ENCODE data around the gene SEMA4C. TPM values are rescaled to one million over a fixed set of nuclear protein-coding genes. Genes with fewer than 3 reads are reported as not detected.

SEMA4C gene
- polyA plus RNA-seq, 4 donors = 36.2 to 43.0 (median 38.0) TPM

DNA sequence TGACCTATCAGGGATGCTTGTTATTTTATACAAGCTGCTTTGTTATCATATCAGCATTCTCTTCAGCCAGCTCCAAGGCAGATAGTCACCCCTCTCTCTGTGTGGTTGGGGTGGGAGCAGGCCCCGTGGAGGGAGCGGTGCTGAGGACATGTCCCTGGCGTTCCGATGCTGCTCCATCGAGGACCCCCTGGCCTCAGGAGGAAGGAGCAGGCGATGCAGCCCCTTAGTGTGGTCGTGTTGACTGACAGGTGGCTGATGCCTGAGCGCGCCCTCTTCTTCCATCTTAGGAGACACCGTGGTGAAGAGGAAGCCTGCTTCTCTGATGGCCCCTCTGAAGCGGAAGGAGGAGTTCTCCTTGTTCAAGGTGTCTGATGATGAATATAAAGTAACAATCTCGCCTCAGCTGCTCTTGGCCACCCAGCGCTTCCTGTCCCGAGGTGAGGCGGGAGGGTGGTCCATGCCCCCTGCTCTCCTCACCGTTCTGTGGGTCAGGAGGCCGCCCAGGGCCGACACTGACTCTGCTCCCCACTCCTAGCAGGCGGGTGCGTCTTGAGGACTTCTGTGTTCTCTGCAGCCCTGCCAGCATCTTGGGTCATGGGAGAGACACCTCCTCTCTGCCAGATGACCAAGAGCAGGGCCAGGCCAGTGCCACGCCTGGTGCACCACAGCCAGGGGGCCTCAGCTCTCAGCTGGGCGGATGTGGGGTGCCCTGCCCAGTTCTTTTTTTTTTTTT lies 43.2 kb downstream of the SEMA4C start:
- no peak for DNase-seq (ENCODE audit: low read depth in 4 of 4, low spot score in 3 of 4)

DNA sequence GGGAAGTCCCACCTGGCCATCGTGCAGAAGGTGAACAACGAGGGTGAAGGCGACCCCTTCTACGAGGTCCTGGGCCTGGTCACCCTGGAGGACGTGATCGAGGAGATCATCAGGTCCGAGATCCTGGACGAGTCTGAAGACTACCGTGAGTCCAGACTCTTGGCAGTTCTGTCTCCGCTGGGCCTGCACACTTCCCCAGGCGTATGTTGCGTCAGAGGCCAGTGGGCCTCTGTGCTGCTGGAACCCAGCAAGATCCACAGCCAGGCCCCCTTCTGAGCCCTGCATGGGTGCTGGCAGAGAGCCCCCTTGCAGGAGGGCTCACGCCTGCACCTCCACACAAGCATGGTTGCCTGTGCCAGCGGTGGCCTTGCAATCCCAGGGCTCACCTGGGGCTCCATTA lies 44.8 kb downstream of the SEMA4C start:
- DNase-seq (ENCODE audit: low read depth in 4 of 4, low spot score in 3 of 4) = no peak

DNA sequence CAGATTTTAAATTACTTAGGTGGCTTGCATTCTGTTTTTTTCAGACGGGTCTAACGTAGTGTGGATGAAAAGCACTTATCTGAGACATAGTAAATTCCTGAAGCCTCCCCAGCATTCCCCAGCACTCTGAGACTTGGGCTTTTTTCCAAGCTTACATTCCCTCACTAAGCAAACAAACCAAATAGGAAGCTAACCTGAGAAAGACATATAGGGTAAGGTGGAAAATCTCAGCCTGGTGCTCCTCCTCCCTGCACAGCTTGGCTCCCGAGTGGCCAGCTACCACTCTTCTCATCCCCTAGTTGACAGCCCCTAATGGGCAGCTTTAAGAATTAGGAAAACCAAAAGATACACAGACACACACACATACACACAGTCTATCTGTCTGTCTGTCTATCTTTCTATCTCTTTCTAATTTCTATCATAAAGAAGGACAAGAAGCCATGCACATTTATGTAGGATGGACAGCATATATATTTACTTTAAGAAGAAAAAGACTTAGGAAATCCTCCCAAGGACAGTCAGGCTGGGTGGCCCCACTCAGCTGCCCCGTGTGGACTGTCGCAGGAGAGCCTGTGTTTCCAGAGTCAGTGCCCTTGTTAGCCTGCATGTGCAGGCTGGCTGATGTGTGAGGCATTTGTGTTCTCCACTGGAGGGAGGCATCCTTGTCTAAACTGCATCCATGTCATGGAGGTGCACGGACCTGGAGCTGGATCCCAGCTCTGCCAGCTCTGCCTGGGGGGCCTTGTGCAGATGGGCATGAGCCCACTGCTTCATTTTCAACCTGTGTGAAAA lies 45.6 kb downstream of the SEMA4C start:
- no peak for DNase-seq (ENCODE audit: low read depth in 4 of 4, low spot score in 3 of 4)

DNA sequence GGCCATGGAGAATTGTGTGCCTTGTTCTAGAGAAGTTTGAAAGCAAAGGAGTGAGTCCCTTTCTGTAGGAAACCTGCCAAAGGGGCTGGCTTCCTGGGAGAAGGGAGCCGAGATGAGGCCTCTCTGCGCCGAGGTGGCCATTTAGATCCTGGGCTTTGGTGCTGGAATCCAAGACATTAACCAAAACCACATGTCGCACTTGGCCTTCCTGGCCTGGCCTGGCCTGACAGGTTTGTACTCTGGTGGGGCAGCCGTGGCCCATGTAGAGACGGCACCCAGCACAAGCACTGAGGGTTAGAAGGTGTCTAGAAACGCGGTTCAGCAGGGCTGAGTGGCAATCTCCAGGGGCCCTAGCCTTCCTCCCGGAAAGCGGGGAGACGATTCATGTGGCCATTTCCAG lies 46.7 kb downstream of the SEMA4C start:
- no peak for DNase-seq (ENCODE audit: low read depth in 4 of 4, low spot score in 3 of 4)

DNA sequence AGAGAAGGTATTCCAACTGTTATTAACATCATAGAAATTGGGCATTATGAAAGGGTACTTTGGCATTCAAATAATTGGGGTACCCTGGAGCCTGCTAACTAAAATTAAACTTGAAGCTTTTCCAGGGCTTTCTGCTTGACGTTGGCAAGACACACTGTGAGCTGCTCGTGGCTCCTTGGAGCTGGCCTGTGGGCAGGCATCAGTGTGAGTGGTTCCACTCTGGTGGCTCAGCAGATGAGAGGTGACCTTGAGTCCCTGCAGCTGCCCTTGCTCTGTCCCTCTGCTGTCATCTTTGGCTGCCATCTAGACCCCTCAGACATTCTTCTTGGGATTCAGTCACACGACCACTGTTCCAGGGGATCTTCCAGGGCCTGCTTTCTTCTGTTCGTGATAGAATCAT lies 47.1 kb downstream of the SEMA4C start:
- no peak for DNase-seq (ENCODE audit: low read depth in 4 of 4, low spot score in 3 of 4)

DNA sequence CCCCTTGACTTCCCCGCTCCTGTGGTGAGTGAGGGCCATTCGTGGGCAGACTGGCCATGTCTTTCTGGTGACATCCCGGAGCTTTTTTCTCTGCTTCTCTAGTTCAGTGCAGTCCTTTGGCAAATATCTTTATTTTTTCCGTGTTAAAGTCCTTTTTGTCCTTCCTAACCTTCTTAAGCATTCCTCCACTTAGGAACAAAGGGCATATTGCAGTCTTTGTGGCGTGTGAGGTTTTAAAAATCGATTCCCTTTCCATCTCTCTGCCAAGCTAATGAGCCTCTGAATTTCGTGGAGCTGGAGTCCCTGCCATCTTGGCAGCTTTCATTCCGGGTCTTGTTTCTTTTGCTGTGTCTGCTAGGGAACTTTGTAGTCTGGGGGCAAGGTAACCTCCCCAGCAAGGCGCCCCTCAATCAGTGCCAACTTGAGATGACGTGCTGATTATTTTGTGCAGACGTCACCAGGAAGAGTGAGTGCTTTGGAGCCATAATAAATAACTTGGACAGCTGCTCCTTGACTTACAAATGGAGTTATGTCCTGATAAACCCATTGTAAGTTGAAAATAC lies 48.7 kb downstream of the SEMA4C start:
- no peak for DNase-seq (ENCODE audit: low read depth in 4 of 4, low spot score in 3 of 4)

DNA sequence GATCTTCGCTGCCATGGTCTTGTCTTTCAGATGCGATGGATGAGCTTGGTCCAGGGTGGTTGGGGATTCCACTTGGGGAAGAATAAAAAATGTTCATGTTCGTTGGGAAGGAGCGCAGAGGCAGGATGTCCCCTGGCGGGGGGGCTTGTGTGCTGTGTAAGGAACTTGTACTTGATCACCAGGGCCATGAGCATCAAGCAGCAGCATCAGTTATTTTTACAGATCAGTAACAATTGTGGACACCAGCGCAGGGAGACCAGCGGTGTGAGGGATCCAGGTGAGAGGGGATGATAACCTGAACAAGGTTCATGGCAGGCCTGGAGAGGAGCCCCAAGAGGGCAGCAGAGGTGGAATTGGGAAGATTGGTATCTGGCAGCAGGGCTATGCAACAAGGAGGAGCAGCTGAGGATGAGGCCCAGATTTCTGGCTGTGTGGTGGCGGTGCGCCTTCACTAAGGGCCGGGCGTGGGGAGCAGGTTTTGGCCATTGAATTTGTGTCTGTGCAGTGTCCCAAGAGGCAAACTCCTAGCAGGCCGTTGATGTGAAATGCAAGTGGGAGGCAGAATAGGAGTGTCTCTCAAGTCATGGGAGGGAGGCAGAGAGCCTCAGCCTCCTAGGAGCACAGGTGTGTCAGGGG lies 49.9 kb downstream of the SEMA4C start:
- DNase-seq (ENCODE audit: low read depth in 4 of 4, low spot score in 3 of 4) = no peak

DNA sequence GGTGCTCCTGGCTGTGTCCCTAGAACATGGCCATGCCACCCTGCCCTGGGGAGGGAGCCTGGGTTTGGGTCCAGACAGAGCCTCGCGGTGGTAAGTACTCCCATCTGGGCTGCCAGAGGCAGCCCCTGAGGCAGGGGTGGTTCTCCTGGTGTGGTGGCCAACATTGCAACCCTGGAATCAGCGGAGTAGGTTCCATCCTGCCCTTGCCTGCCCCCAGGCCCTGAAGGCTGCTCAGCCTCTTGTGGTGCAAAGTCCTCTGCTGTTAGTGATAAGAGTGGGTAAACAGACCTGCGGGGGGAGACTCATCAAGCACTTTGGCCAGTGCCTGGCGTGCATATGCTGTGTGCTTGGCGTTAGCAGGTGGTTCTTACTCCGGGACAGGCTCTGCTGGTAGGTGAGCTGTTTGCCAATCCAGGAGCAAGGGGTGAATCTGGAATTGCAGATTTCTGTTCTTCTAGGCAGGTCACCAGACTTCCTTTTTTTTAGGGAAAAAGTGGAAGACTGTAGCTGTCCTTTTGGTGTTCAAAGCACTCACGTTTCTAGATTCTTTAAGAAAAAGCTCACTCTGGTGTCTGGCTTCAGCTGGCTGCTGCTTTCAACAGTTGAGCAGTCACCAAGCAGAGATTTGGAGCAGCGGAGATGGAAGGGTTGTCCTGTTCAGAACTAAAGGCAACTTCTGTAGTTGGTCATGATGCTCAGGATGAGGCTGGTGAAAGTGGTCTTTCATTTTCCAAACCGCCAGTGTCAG lies 50.6 kb downstream of the SEMA4C start:
- DNase-seq (ENCODE audit: low read depth in 4 of 4, low spot score in 3 of 4) = no peak

DNA sequence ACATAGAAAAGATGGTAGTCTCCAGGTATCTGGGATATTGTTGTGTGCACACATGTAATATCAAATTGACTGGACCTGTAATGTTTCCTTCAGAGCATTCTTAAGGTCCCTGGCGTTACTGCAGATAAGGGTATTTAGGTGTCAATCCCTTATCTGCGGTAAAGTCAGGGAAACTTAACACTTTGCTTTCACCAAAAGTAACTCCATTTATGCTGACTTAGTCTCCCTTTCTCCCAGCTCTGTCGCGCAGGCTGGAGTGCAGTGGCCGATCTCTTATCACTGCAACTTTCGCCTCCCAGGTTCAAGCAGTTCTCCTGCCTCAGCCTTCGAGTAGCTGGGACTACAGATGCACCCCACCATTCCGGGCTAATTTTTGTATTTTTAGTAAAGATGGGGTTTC lies 52.0 kb downstream of the SEMA4C start:
- no peak for DNase-seq (ENCODE audit: low read depth in 4 of 4, low spot score in 3 of 4)

DNA sequence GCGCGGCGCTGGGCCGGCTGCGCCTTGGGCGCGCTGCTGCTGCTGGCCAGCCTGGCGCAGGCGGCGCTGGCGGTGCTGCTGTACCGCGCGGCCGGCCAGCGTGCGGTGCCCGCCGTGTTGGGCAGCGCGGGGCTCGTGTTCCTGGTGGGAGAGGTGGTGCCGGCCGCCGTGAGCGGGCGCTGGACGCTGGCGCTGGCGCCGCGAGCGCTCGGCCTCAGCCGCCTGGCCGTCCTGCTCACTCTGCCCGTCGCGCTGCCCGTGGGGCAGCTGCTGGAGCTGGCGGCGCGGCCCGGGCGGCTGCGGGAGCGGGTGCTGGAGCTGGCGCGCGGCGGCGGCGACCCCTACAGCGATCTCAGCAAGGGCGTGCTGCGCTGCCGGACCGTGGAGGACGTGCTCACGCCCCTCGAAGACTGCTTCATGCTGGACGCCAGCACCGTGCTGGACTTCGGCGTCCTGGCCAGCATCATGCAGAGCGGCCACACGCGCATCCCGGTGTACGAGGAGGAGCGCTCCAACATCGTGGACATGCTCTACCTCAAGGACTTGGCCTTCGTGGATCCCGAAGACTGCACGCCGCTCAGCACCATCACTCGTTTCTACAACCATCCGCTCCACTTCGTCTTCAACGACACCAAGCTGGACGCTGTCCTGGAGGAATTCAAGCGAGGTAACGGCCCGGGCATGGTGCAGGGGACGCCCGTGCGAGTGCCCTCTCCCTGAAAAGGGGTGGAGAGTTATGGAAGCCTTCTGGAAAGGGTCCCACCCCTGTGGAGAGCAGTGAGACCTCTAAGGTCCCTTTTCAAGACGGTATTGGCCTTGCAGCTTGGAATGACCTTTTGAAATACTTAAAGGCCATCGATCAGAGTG lies 52.8 kb downstream of the SEMA4C start:
- DNase-seq (ENCODE audit: low read depth in 4 of 4, low spot score in 3 of 4) = no peak

DNA sequence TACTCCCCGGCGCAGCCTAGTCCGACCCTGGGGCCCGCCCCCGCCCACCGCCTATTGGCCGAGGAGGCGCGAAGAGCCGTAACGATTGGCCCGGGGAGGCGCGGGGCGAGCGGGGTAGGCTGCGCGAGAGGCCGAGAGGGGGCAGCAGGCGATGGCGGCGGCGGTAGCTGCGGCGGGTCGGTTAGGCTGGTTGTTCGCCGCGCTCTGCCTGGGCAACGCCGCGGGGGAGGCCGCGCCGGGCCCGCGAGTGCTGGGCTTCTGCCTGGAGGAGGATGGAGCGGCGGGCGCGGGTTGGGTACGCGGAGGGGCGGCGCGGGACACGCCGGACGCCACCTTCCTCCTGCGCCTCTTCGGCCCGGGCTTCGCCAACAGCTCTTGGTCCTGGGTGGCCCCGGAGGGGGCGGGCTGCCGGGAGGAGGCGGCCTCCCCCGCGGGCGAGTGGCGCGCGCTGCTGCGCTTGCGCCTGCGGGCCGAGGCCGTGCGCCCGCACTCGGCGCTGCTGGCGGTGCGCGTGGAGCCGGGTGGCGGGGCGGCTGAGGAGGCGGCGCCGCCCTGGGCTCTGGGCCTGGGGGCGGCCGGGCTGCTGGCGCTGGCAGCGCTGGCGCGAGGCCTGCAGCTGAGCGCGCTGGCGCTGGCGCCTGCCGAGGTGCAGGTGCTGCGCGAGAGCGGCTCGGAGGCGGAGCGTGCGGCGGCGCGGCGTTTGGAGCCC lies 53.6 kb downstream of the SEMA4C start, which contains the start of gene CNNM3:
Gene CNNM3, plus strand, starts transcription at position 142 of the 709 bp plus-strand sequence. Its CDS starts 10 bp downstream, at position 152.
- DNase-seq (ENCODE audit: low read depth in 4 of 4, low spot score in 3 of 4) = peak; percentile 82 to 87 (median 86)

DNA sequence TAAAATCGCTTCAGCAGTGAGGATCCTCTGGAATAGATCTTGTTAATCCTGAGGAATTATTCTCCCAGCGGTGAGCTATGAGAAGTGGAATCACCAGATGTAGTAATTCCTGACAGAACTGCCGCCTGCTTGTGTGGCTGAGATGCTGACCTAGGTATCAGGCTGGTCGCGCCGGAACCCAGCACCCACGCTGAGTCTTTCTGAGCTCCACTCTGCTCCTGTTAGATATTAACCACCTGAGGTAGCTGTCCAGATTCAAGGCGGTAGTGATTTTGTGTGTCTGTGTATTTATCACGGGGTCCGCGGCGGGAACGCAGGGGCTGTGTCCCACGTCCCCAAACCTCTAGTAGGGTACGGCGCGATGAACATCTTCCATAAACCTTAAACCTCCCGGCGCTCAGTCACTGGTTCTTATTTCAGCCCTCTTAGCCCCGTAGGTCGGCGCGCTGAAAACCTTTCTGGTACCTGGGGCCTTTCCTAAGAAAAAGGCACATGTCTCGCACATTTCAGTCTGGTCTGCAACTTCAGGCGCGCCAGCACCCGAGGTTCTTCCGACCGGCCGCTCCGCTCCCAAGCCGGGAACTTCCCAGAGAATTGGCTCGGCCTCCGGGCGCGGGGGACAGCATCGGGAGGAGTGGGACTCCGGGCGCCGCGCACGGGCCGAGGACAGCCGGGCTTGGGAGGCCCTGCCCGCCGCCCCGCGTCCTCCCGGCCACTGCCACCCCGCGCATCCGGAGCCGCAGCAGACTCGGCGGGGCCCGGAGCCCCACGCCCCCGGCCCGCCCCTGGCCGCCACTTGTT lies 54.4 kb downstream of the SEMA4C start:
- DNase-seq (ENCODE audit: low read depth in 4 of 4, low spot score in 3 of 4) = no peak

DNA sequence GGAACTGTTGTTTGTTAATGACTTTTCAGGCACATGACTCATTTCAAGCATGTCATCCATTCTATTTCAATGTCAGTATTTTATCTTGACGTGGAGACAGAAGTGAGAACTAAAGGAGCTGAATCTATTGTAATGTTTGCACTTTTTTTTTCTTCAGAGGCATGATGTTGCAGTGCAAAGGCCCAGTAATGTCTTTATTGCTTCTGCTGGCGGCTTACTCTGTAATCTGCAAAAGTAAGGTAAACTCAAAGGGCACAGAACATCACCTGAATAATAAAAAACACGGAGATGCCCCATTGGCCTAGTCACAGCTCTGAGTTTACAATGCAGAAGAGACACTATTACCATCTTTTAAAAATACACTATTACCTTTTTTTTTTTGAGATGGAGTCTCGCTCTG lies 56.2 kb downstream of the SEMA4C start:
- no peak for DNase-seq (ENCODE audit: low read depth in 4 of 4, low spot score in 3 of 4)

DNA sequence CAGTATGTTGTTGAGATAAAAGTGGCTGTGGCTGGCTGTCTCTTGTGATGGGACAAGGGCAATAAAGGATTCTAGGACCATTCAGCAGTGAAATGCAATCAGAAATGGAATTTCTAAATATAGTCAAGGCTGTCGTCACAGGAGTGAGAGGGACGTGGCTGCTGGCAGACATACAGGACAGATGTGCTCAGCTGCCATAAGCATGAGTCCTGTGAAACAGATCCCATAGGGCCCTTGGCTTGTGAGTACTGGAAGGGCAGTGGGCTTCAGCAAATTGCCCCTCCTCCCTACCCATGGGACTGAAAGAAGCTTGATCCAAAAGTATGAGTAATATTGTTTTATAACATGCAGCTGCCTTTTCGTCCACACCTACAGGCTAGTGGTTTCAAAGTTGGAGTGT lies 58.0 kb downstream of the SEMA4C start:
- no peak for DNase-seq (ENCODE audit: low read depth in 4 of 4, low spot score in 3 of 4)

DNA sequence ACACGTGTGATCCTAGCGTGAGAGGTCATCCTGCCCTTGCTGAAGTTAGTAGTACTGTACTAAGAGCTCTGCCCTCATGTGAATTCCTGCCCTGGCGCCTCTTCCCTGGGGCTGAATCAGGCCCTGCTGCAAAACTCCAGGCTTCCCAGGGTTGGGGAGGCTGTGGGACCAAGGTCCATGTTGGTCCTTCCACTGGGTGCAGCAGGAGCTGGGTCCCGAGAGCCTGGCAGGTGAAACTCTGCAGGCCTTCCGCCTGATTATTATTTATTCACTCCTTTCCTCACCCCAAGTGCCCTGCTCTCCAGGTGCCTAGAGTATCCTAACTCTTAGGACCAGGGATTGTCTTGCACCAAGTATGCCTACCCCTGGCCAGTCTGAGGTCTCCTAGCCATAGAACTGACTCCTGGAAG lies 59.1 kb downstream of the SEMA4C start:
- no peak for DNase-seq (ENCODE audit: low read depth in 4 of 4, low spot score in 3 of 4)

DNA sequence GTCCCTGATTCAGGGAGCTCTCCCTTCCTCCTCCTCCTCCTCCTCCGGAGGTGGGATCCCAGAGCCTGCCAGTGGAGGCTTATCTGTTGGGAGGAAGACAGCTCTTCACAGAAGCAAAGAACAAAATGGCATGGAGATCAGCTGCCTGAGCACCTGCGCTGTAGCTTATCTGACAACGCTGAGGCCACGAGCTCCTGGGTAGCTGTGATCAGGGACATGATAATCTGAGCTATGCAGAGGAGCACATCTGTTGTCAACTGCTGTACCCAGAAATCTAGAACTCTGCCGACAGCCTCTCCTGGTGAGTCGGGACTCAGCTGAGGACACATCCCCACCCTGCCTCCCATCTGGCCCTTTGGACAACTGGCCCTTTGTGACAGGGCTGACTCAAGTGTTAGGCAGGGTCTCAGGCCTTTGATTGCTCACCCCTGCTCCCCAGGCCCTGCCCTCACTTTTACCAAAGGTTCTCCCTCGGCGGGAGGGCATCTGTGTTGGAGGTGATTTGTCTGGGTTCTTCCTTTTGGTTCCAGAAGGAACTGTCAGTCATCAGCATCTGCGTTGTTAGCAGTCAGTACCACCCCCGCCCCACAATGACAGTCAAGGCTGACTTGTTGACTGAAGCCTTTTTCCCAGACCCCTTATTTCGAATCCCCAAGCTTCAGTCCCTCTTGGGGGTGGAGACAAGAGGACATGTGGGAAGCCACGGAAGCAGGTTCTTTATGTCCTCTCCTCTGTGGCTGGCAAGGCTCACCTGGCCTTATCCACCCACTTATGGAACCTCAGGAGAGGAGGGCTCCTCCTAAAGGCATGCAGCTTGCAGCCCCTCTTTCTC lies 59.7 kb downstream of the SEMA4C start:
- DNase-seq (ENCODE audit: low read depth in 4 of 4, low spot score in 3 of 4) = no peak
